Suprapubic skin (tissue), 4 donors: ENCODE data around the gene PABPN1L. TPM values are rescaled to one million over a fixed set of nuclear protein-coding genes. Genes with fewer than 3 reads are reported as not detected.

Source experiments
- DNase-seq, 2 donors: peaks; one replicate each; pipeline ENCODE4 v3.0.0-alpha.2; 2019; ENCODE audit warnings: low spot score in 2 of 2
- H3K27ac ChIP-seq: fragments of 200-600 bp; sonication (generic); one replicate; pipeline ENCODE4 v1.5.1; 2019
- H3K27me3 ChIP-seq: fragments of 200-600 bp; sonication (generic); one replicate; pipeline ENCODE4 v1.5.1; 2019
- H3K36me3 ChIP-seq: fragments of 200-600 bp; sonication (generic); one replicate; pipeline ENCODE4 v1.5.1; 2019
- H3K4me1 ChIP-seq: fragments of 200-600 bp; sonication (generic); one replicate; pipeline ENCODE4 v1.5.1; 2019
- H3K4me3 ChIP-seq: fragments of 200-600 bp; sonication (generic); one replicate; pipeline ENCODE4 v1.5.1; 2019; ENCODE audit warnings: mild to moderate bottlenecking
- H3K9me3 ChIP-seq: fragments of 200-600 bp; sonication (generic); one replicate; pipeline ENCODE4 v1.5.1; 2019
- CTCF ChIP-seq, 2 donors: fragments of 200-600 bp in 1 of 2; fragments of 450-650 bp in 1 of 2; sonication (generic) in 1 of 2; IDR thresholded peaks; one replicate each; pipeline ENCODE4 v1.5.1; 2016 to 2019; ENCODE audit warnings: antibody characterized with exemption in 2 of 2, mild to moderate bottlenecking in 1 of 2, moderate library complexity in 1 of 2
- EP300 ChIP-seq: sonication (generic); formaldehyde crosslinking; IDR thresholded peaks from one replicate; pipeline ENCODE4 v1.6.1; 2017; ENCODE audit warnings: antibody characterized with exemption
- POLR2A ChIP-seq, 2 donors: fragments of 450-650 bp; IDR thresholded peaks; one replicate each; pipeline ENCODE4 v1.6.1; 2017; ENCODE audit warnings: antibody characterized with exemption in 2 of 2, mild to moderate bottlenecking in 2 of 2, moderate library complexity in 2 of 2
- POLR2AphosphoS5 ChIP-seq, 3 donors: sonication (generic); formaldehyde crosslinking; IDR thresholded peaks; one replicate each; pipeline ENCODE4 v1.6.1; 2017; ENCODE audit warnings: antibody characterized with exemption in 3 of 3
- WGBS: methylation state at CpG from one replicate; pipeline ENCODE4 v1.1.5; 2018; 5-methylcytosine and 5-hydroxymethylcytosine counted together
- total RNA-seq, 4 donors: library from RNA; depleted of rRNA; stranded (reverse); fragments of >200 nt; gene quantifications; one replicate each; pipeline ENCODE4 v1.1.0, GENCODE V29; 2016

The PABPN1L gene
- total RNA-seq, 4 donors from 2014 or later = not detected

- H3K4me1 ChIP-seq = peaks cover 7% of the 10 kb centered on the region
- H3K36me3 ChIP-seq = peaks cover 26% of the 10 kb centered on the region
- WGBS = 88% methylated on average over 33 of the region's 33 CpGs
- DNase-seq = no peak
- no peak for TF ChIP-seq CTCF (IDR thresholded peaks at IDR 0.05)
- no peak for TF ChIP-seq EP300
- no peaks in the 10 kb centered on the region for H3K27me3 ChIP-seq
- no peak overlapping the region for H3K27ac ChIP-seq
- no peaks in the 10 kb centered on the region for H3K9me3 ChIP-seq
- no peak overlapping the region for H3K4me3 ChIP-seq
Observed at GRCh38 chr16:88850531-88851199, 15.8 kb downstream of the PABPN1L start.

GRCh38 chr16:88848557-88848956, 17.9 kb downstream of the PABPN1L start:
- Histone ChIP-seq H3K27me3 (no peaks in the 10 kb centered on the region), H3K36me3 (peaks cover 26% of the 10 kb centered on the region), H3K4me1 (no peaks in the 10 kb centered on the region), H3K27ac (no peak overlapping the region), H3K4me3 (no peak overlapping the region), H3K9me3 (no peaks in the 10 kb centered on the region)
- DNase-seq = no peak
- TF ChIP-seq POLR2A (IDR thresholded peaks at IDR 0.05) (no peak), POLR2AphosphoS5 (IDR thresholded peaks at IDR 0.05) (no peak), CTCF (IDR thresholded peaks at IDR 0.05) (no peak), EP300 (no peak)
- 92% methylated on average over 21 of the region's 21 CpGs for WGBS

DNA sequence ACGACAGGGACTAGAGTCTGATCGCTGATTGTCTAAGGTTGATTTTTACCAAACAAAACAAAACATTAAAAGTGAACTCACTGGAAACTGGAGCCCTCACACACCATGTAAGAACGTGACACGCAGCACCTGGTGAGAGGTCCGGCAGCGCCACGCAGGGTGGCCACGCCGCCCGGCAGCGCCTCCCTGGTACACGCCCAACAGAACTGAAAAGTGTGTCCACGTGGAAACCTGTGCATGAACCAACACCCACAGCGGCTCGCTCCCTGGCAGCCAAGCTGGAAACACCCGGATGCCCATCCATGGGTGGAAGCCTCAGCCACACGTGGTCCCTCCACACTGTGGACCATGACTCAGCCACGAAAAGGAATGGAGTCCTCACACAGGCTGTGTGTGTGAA, 18.8 kb downstream of the PABPN1L start:
- H3K4me3 ChIP-seq = no peak overlapping the region
- no peaks in the 10 kb centered on the region for H3K9me3 ChIP-seq
- no peak overlapping the region for H3K27ac ChIP-seq
- no peaks in the 10 kb centered on the region for H3K27me3 ChIP-seq
- no peaks in the 10 kb centered on the region for H3K4me1 ChIP-seq
- WGBS = 93% methylated on average over 18 of the region's 18 CpGs
- TF ChIP-seq EP300 (no peak), POLR2A (IDR thresholded peaks at IDR 0.05) (no peak), CTCF (IDR thresholded peaks at IDR 0.05) (no peak), POLR2AphosphoS5 (IDR thresholded peaks at IDR 0.05) (no peak)
- no peak for DNase-seq
- peaks cover 33% of the 10 kb centered on the region for H3K36me3 ChIP-seq

DNA sequence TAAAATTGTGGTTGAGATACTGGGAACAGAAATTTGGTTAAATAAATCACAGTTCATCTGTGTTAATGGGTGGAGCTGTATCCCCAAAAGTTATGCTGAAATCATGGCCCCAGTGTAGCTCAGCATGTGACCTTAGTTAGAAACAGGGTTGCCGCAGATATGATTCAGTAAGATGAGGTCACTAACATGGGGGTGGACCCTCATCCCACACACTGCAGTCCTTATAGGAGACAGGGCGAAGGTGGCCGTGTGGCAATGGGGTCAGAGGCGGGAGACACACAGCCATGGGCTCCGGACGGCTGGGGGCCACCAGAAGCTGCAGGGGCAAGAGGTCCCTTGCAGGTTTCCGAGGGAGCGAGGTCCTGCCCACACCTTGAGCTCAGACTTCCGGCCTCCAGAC, 20.4 kb downstream of the PABPN1L start:
- peaks cover 46% of the 10 kb centered on the region for H3K36me3 ChIP-seq
- 99% methylated on average over 9 of the region's 9 CpGs for WGBS

More for the DNA sequence above, 20.4 kb downstream of the PABPN1L start:
- Histone ChIP-seq H3K27me3 (no peaks in the 10 kb centered on the region), H3K27ac (no peak overlapping the region), H3K4me3 (no peak overlapping the region), H3K9me3 (no peaks in the 10 kb centered on the region), H3K4me1 (no peaks in the 10 kb centered on the region)
- DNase-seq = no peak
- TF ChIP-seq POLR2AphosphoS5 (IDR thresholded peaks at IDR 0.05) (no peak), EP300 (no peak), CTCF (IDR thresholded peaks at IDR 0.05) (no peak), POLR2A (IDR thresholded peaks at IDR 0.05) (no peak)
